ENCODE results near the gene SMAD2. TPM values are rescaled to one million over a fixed set of nuclear protein-coding genes. Genes with fewer than 3 reads are reported as not detected.

Gene SMAD2
- total RNA-seq, 2 experiments from 2014 or later, result 80.4 to 83.0 TPM

GRCh38 chr18:47871288-47871687 lies 59.2 kb downstream of the SMAD2 start:
- H3K4me3 Mint-ChIP-seq, result no peak overlapping the region
- DNase-seq (no peak), ATAC-seq (ENCODE audit: poor library complexity) (no peak)
- H3K4me3 ChIP-seq (ENCODE audit: low read length), result no peak overlapping the region
- CTCF ChIA-PET, result interaction anchor here (0.9 kb wide), 1 partner anchor 126 kb away, joined by 4 read pairs; no protein-coding TSS in a partner anchor
- POLR2A ChIA-PET, result interaction anchor here (1.2 to 2.0 kb wide), 2 partner anchors 30 to 60 kb away, joined by 3 to 6 read pairs; no protein-coding TSS in a partner anchor
- H3K27me3 ChIP-seq (ENCODE audit: control insufficient read depth in 1 of 2, insufficient read depth in 2 of 2, low read length in 2 of 2), result no peaks in the 10 kb centered on the region
- peaks cover 50% of the 10 kb centered on the region for H3K36me3 Mint-ChIP-seq (ENCODE audit: low read depth)
- peaks cover 46% of the 10 kb centered on the region for H3K4me1 Mint-ChIP-seq (ENCODE audit: low read depth)
- no peaks in the 10 kb centered on the region for H3K27me3 Mint-ChIP-seq
- peaks cover 8% of the 10 kb centered on the region for H3K36me3 ChIP-seq (ENCODE audit: insufficient read depth, low read length)
- no peak overlapping the region for H3K27ac Mint-ChIP-seq
- H3K4me1 ChIP-seq (ENCODE audit: insufficient read depth, low read length), result peaks cover 3% of the 10 kb centered on the region
- H3K27ac ChIP-seq (ENCODE audit: low read depth in 1 of 2, low read length in 2 of 2), result no peak overlapping the region
- no peaks in the 10 kb centered on the region for H3K9me3 Mint-ChIP-seq
- H3K9me3 ChIP-seq (ENCODE audit: control insufficient read depth in 1 of 2, insufficient read depth in 1 of 2, low read length in 2 of 2), result no peaks in the 10 kb centered on the region
- intact Hi-C loops (cut with DNase I, micrococcal nuclease), result loop anchor here in 1 of 2 experiments (10.0 kb wide), 1 partner anchor 124 kb away; no protein-coding TSS in a partner anchor
- TF ChIP-seq CTCF (IDR thresholded peaks at IDR 0.05), result no peak

- ATAC-seq (ENCODE audit: poor library complexity) (peak; percentile 44), DNase-seq (peak in 1 of 14 experiments; percentile 10)
- Mint-ChIP-seq H3K36me3 (ENCODE audit: low read depth) (peaks cover 54% of the 10 kb centered on the region), H3K27ac (peak overlapping the region; percentile 62), H3K4me3 (no peak overlapping the region), H3K4me1 (ENCODE audit: low read depth) (peaks cover 43% of the 10 kb centered on the region), H3K9me3 (no peaks in the 10 kb centered on the region), H3K27me3 (no peaks in the 10 kb centered on the region)
- Histone ChIP-seq H3K36me3 (ENCODE audit: insufficient read depth, low read length) (peaks cover 8% of the 10 kb centered on the region), H3K4me1 (ENCODE audit: insufficient read depth, low read length) (peaks cover 3% of the 10 kb centered on the region), H3K27ac (ENCODE audit: low read depth in 1 of 2, low read length in 2 of 2) (no peak overlapping the region), H3K4me3 (ENCODE audit: low read length) (no peak overlapping the region), H3K27me3 (ENCODE audit: control insufficient read depth in 1 of 2, insufficient read depth in 2 of 2, low read length in 2 of 2) (no peaks in the 10 kb centered on the region), H3K9me3 (ENCODE audit: control insufficient read depth in 1 of 2, insufficient read depth in 1 of 2, low read length in 2 of 2) (no peaks in the 10 kb centered on the region)
- CTCF ChIA-PET, result interaction anchor here (0.9 kb wide), 1 partner anchor 127 kb away, joined by 4 read pairs; no protein-coding TSS in a partner anchor
- intact Hi-C loops (cut with DNase I, micrococcal nuclease), result loop anchor here in 1 of 2 experiments (10.0 kb wide), 1 partner anchor 124 kb away; no protein-coding TSS in a partner anchor
- no peak for TF ChIP-seq CTCF (IDR thresholded peaks at IDR 0.05)
- POLR2A ChIA-PET, result interaction anchor here (1.2 to 2.0 kb wide), 2 partner anchors 31 to 60 kb away, joined by 3 to 6 read pairs; no protein-coding TSS in a partner anchor
Observed at GRCh38 chr18:47870605-47871004, 59.9 kb downstream of the SMAD2 start.

- no peak for ATAC-seq (ENCODE audit: poor library complexity)
- Histone ChIP-seq H3K9me3 (ENCODE audit: control insufficient read depth in 1 of 2, insufficient read depth in 1 of 2, low read length in 2 of 2) (no peaks in the 10 kb centered on the region), H3K4me1 (ENCODE audit: insufficient read depth, low read length) (peaks cover 3% of the 10 kb centered on the region), H3K4me3 (ENCODE audit: low read length) (no peak overlapping the region), H3K36me3 (ENCODE audit: insufficient read depth, low read length) (peaks cover 23% of the 10 kb centered on the region), H3K27ac (ENCODE audit: low read depth in 1 of 2, low read length in 2 of 2) (no peak overlapping the region), H3K27me3 (ENCODE audit: control insufficient read depth in 1 of 2, insufficient read depth in 2 of 2, low read length in 2 of 2) (no peaks in the 10 kb centered on the region)
- Mint-ChIP-seq H3K27me3 (no peaks in the 10 kb centered on the region), H3K9me3 (no peaks in the 10 kb centered on the region), H3K36me3 (ENCODE audit: low read depth) (peaks cover 59% of the 10 kb centered on the region), H3K4me3 (no peak overlapping the region), H3K4me1 (ENCODE audit: low read depth) (peaks cover 26% of the 10 kb centered on the region), H3K27ac (no peak overlapping the region)
- ChIA-PET POLR2A (no interaction called here), CTCF (interaction anchor here (0.6 to 1.3 kb wide), 2 partner anchors 59 to 998 kb away, joined by 3 to 4 read pairs; no protein-coding TSS in a partner anchor)
- no peak for DNase-seq
- intact Hi-C loops (cut with DNase I, micrococcal nuclease), result loop anchor here in 1 of 2 experiments (5.0 kb wide), 1 partner anchor 34 kb away; no protein-coding TSS in a partner anchor
- no peak for TF ChIP-seq CTCF (IDR thresholded peaks at IDR 0.05)
Observed at GRCh38 chr18:47868744-47869143, 61.7 kb downstream of the SMAD2 start.
